HEK293 (cell line): Measurements from ENCODE around the gene ZYX.

Experiments
- CTCF ChIA-PET: fragments of 350-600 bp; formaldehyde crosslinking; extraction: SDS; loops from one replicate; lab custom pipeline; 2021; ENCODE audit warnings: antibody characterized with exemption; lab: Yijun Ruan, JAX
- POLR2A ChIA-PET: fragments of 300-600 bp; formaldehyde crosslinking; extraction: SDS; loops from one replicate; lab custom pipeline; 2020; ENCODE audit warnings: antibody characterized with exemption, inconsistent platforms; lab: Yijun Ruan, JAX
- H3K27ac ChIP-seq: fragments of 200-500 bp; sonication (Bioruptor generic); 2 replicates; pipeline ENCODE4 v1.5.1; 2014; ENCODE audit warnings: low read depth, low read length, control low read depth, inconsistent platforms; ENCODE audit errors: extremely low read depth
- H3K36me3 ChIP-seq, 2 experiments: fragments of 200-500 bp in 1 of 2; sonication (Bioruptor generic) in 1 of 2; 1 replicate in 1 of 2; 2 replicates in 1 of 2; pipeline ENCODE4 v1.5.1; 2014 to 2017; ENCODE audit warnings: inconsistent platforms in 2 of 2, low read length in 2 of 2; ENCODE audit not compliant: control insufficient read depth in 2 of 2, insufficient read depth in 1 of 2
- H3K4me1 ChIP-seq: fragments of 200-500 bp; sonication (Bioruptor generic); 2 replicates; pipeline ENCODE4 v1.5.1; 2014; ENCODE audit warnings: mild to moderate bottlenecking, low read length, inconsistent platforms; ENCODE audit not compliant: control insufficient read depth, insufficient read depth
- H3K4me3 ChIP-seq: 2 replicates; pipeline ENCODE4 v1.5.1; 2011; ENCODE audit warnings: low read depth, mild to moderate bottlenecking, control low read depth, low read length, moderate library complexity
- H3K9me3 ChIP-seq: fragments of 200-500 bp; sonication (Bioruptor generic); 2 replicates; pipeline ENCODE4 v1.5.1; 2014; ENCODE audit warnings: low read depth, low read length, inconsistent platforms; ENCODE audit not compliant: control insufficient read depth, insufficient read depth
- ATF2 ChIP-seq: fragments of 450-650 bp; formaldehyde crosslinking; IDR thresholded peaks from 2 replicates; pipeline ENCODE4 v1.5.1; 2016; ENCODE audit warnings: missing biosample characterization, missing genetic modification characterization, low read depth
- EGR2 ChIP-seq: fragments of 450-650 bp; formaldehyde crosslinking; IDR thresholded peaks from 2 replicates; pipeline ENCODE4 v1.5.1; 2016; ENCODE audit warnings: low read depth, missing biosample characterization, missing genetic modification characterization
- GFI1B ChIP-seq: fragments of 450-650 bp; formaldehyde crosslinking; IDR thresholded peaks from 2 replicates; pipeline ENCODE4 v1.5.1; 2016; ENCODE audit warnings: missing biosample characterization, missing genetic modification characterization
- HOXD13 ChIP-seq: sonication (generic); formaldehyde crosslinking; IDR thresholded peaks from 2 replicates; pipeline ENCODE4 v1.8.0; 2022; ENCODE audit warnings: missing genetic modification reagents, borderline replicate concordance
- MYNN ChIP-seq: fragments of 450-650 bp; formaldehyde crosslinking; IDR thresholded peaks from 2 replicates; pipeline ENCODE4 v1.5.1; 2016; ENCODE audit warnings: missing biosample characterization, missing genetic modification characterization, borderline replicate concordance
- REPIN1 ChIP-seq: fragments of 450-650 bp; formaldehyde crosslinking; IDR thresholded peaks from 2 replicates; pipeline ENCODE4 v1.5.1; 2017; ENCODE audit warnings: missing biosample characterization, missing genetic modification characterization, low read depth
- WT1 ChIP-seq: fragments of 450-650 bp; formaldehyde crosslinking; IDR thresholded peaks from 2 replicates; pipeline ENCODE4 v1.5.1; 2016; ENCODE audit warnings: missing biosample characterization, missing genetic modification characterization
- ZBTB7A ChIP-seq: fragments of 450-650 bp; formaldehyde crosslinking; IDR thresholded peaks from 2 replicates; pipeline ENCODE4 v1.5.1; 2016; ENCODE audit warnings: low read depth, missing biosample characterization, missing genetic modification characterization
- ZFP37 ChIP-seq: fragments of 450-650 bp; formaldehyde crosslinking; IDR thresholded peaks from 2 replicates; pipeline ENCODE4 v1.5.1; 2016; ENCODE audit warnings: missing biosample characterization, missing genetic modification characterization
- ZFP41 ChIP-seq: fragments of 450-650 bp; formaldehyde crosslinking; IDR thresholded peaks from 2 replicates; pipeline ENCODE4 v1.5.1; 2016; ENCODE audit warnings: missing biosample characterization, missing genetic modification characterization, borderline replicate concordance
- ZNF155 ChIP-seq: fragments of 450-650 bp; formaldehyde crosslinking; IDR thresholded peaks from 2 replicates; pipeline ENCODE4 v1.5.1; 2016; ENCODE audit warnings: missing biosample characterization, missing genetic modification characterization
- ZNF211 ChIP-seq: fragments of 450-650 bp; formaldehyde crosslinking; IDR thresholded peaks from 2 replicates; pipeline ENCODE4 v1.5.1; 2016; ENCODE audit warnings: low read depth, missing biosample characterization, missing genetic modification characterization
- ZNF239 ChIP-seq: fragments of 450-650 bp; formaldehyde crosslinking; IDR thresholded peaks from 2 replicates; pipeline ENCODE4 v1.5.1; 2016; ENCODE audit warnings: missing biosample characterization, missing genetic modification characterization
- ZNF404 ChIP-seq: fragments of 450-650 bp; formaldehyde crosslinking; IDR thresholded peaks from 2 replicates; pipeline ENCODE4 v1.5.1; 2017; ENCODE audit warnings: missing biosample characterization, missing genetic modification characterization
- ZNF416 ChIP-seq: fragments of 450-650 bp; formaldehyde crosslinking; IDR thresholded peaks from 2 replicates; pipeline ENCODE4 v1.5.1; 2016; ENCODE audit warnings: missing biosample characterization, missing genetic modification characterization
- ZNF426 ChIP-seq: fragments of 450-650 bp; formaldehyde crosslinking; IDR thresholded peaks from 2 replicates; pipeline ENCODE4 v1.5.1; 2017; ENCODE audit warnings: missing biosample characterization, missing genetic modification characterization, mild to moderate bottlenecking, inconsistent platforms, moderate library complexity
- ZNF514 ChIP-seq: fragments of 450-650 bp; formaldehyde crosslinking; IDR thresholded peaks from 2 replicates; pipeline ENCODE4 v1.5.1; 2016; ENCODE audit warnings: missing biosample characterization, missing genetic modification characterization
- ZNF629 ChIP-seq: fragments of 450-650 bp; formaldehyde crosslinking; IDR thresholded peaks from 2 replicates; pipeline ENCODE4 v1.5.1; 2017; ENCODE audit warnings: missing biosample characterization, missing genetic modification characterization
- ZNF777 ChIP-seq: fragments of 450-650 bp; formaldehyde crosslinking; IDR thresholded peaks from 2 replicates; pipeline ENCODE4 v1.5.1; 2017; ENCODE audit warnings: missing biosample characterization, missing genetic modification characterization, borderline replicate concordance
- ZNF830 ChIP-seq: fragments of 450-650 bp; IDR thresholded peaks from 2 replicates; pipeline ENCODE4 v1.5.0; 2018; ENCODE audit warnings: missing biosample characterization, missing genetic modification characterization, low read depth, mild to moderate bottlenecking, moderate library complexity
- ZSCAN18 ChIP-seq: fragments of 450-650 bp; formaldehyde crosslinking; IDR thresholded peaks from 2 replicates; pipeline ENCODE4 v1.5.1; 2016; ENCODE audit warnings: missing biosample characterization, missing genetic modification characterization

ZYX gene

GRCh38 chr7:143426479-143427142, 45.5 kb downstream of the ZYX start:
- ChIA-PET POLR2A (no interaction called here), CTCF (interaction anchor here (1.5 kb wide), 1 partner anchor 10 kb away, joined by 6 read pairs; no protein-coding TSS in a partner anchor)
- Histone ChIP-seq H3K9me3 (no peaks in the 10 kb centered on the region), H3K27ac (no peak overlapping the region), H3K4me3 (no peak overlapping the region), H3K4me1 (no peaks in the 10 kb centered on the region), H3K36me3 (no peaks in the 10 kb centered on the region)
- no peak for TF ChIP-seq REPIN1 (tag by site-specific recombination)
- TF ChIP-seq ZBTB7A (tag by site-specific recombination): no peak
- TF ChIP-seq ZFP41 (tag by site-specific recombination): no peak
- TF ChIP-seq ZNF777: no peak
- no peak for TF ChIP-seq EGR2 (tag by site-specific recombination)

- CTCF ChIA-PET: interaction anchor here (0.6 kb wide), 1 partner anchor 169 kb away, joined by 4 read pairs; no protein-coding TSS in a partner anchor
- H3K4me3 ChIP-seq: no peak overlapping the region
- POLR2A ChIA-PET: interaction anchor here (0.6 kb wide), 1 partner anchor 44 kb away, joined by 6 read pairs; no protein-coding TSS in a partner anchor
Observed at GRCh38 chr7:143429770-143430698, 48.9 kb downstream of the ZYX start.

GRCh38 chr7:143431109-143431508, 50.0 kb downstream of the ZYX start:
- CTCF ChIA-PET: no interaction called here
- Histone ChIP-seq H3K27ac (no peak overlapping the region), H3K4me3 (no peak overlapping the region), H3K9me3 (no peaks in the 10 kb centered on the region), H3K36me3 (no peaks in the 10 kb centered on the region), H3K4me1 (no peaks in the 10 kb centered on the region)
- POLR2A ChIA-PET: no interaction called here
- no peak for TF ChIP-seq ZBTB7A (tag by site-specific recombination)
- TF ChIP-seq ZNF404: no peak
- TF ChIP-seq ZNF155 (tag by site-specific recombination): no peak

More at GRCh38 chr7:143429770-143430698, 48.9 kb downstream of the ZYX start:
- Histone ChIP-seq H3K9me3 (no peaks in the 10 kb centered on the region), H3K36me3 (no peaks in the 10 kb centered on the region), H3K4me1 (no peaks in the 10 kb centered on the region)
- TF ChIP-seq ZNF629 (tag by site-specific recombination) (no peak), ZNF239 (tag by site-specific recombination) (no peak), ZSCAN18 (tag by site-specific recombination) (no peak), GFI1B (tag by site-specific recombination) (no peak), ZBTB7A (tag by site-specific recombination) (no peak), ZNF514 (no peak), ZNF211 (tag by site-specific recombination) (no peak), MYNN (tag by site-specific recombination) (no peak), ZNF426 (no peak), ZFP37 (tag by site-specific recombination) (no peak), WT1 (tag by site-specific recombination) (no peak), ATF2 (tag by site-specific recombination) (no peak), ZNF416 (tag by site-specific recombination) (no peak), HOXD13 (CRISPR knock-in tag) (no peak), ZNF830 (tag by site-specific recombination) (no peak)
- TF ChIP-seq, all 188 proteins: peak for 0
- H3K27ac ChIP-seq: no peak overlapping the region
